Natural killer cell (primary cell): Measurements from ENCODE around the gene CNPY1. TPM values are rescaled to one million over a fixed set of nuclear protein-coding genes. Genes with fewer than 3 reads are reported as not detected.

Source experiments
- ATAC-seq, 3 donors: fragments of 150-1000 bp in 2 of 3; fragments of 200-7000 bp in 1 of 3; cut with Tn5 transposase; 1 replicate in 1 of 3; 2 replicates in 2 of 3; pipeline ENCODE4 v1.10.0; 2021; ENCODE audit warnings: mild to moderate bottlenecking in 2 of 3, moderate library complexity in 2 of 3
- DNase-seq, 2 donors: peaks; one replicate each; pipeline versions ENCODE4 v3.0.0 to v3.0.0-alpha.2; 2013 to 2021; ENCODE audit warnings: mixed read lengths in 1 of 2
- H3K27ac ChIP-seq: one replicate; pipeline ENCODE4 v1.5.1; 2013; ENCODE audit warnings: mild to moderate bottlenecking, low read length
- H3K27me3 ChIP-seq: one replicate; pipeline ENCODE4 v1.6.1; 2013; ENCODE audit warnings: low read length; ENCODE audit not compliant: control insufficient read depth, insufficient read depth
- H3K36me3 ChIP-seq: one replicate; pipeline ENCODE4 v1.6.1; 2013; ENCODE audit warnings: low read length; ENCODE audit not compliant: control insufficient read depth, insufficient read depth
- H3K4me1 ChIP-seq: one replicate; pipeline ENCODE4 v1.6.1; 2013; ENCODE audit warnings: low read length; ENCODE audit not compliant: control insufficient read depth, insufficient read depth
- H3K4me3 ChIP-seq: one replicate; pipeline ENCODE4 v1.5.1; 2013; ENCODE audit warnings: low read length
- H3K9me3 ChIP-seq: one replicate; pipeline ENCODE4 v1.6.1; 2013; ENCODE audit warnings: low read length; ENCODE audit not compliant: control insufficient read depth, insufficient read depth
- H3K27ac Mint-ChIP-seq, 2 donors: one replicate each; pipeline ENCODE4 v1.8.0; 2022; ENCODE audit warnings: mild to moderate bottlenecking in 2 of 2, mixed read lengths in 2 of 2, moderate library complexity in 1 of 2
- H3K27me3 Mint-ChIP-seq, 2 donors: one replicate each; pipeline ENCODE4 v1.8.0; 2022; ENCODE audit warnings: low read depth in 2 of 2, mixed read lengths in 2 of 2
- H3K36me3 Mint-ChIP-seq: one replicate; pipeline ENCODE4 v1.8.0; 2022; ENCODE audit warnings: mixed read lengths
- H3K4me1 Mint-ChIP-seq, 2 donors: one replicate each; pipeline ENCODE4 v1.8.0; 2022; ENCODE audit warnings: mixed read lengths in 2 of 2
- H3K4me3 Mint-ChIP-seq: one replicate; pipeline ENCODE4 v1.8.0; 2022; ENCODE audit warnings: mild to moderate bottlenecking, moderate library complexity, mixed read lengths
- H3K9me3 Mint-ChIP-seq, 2 donors: one replicate each; pipeline ENCODE4 v1.8.0; 2022; ENCODE audit warnings: mixed read lengths in 2 of 2
- CTCF ChIP-seq: fragments of 200-600 bp; IDR thresholded peaks from one replicate; pipeline ENCODE4 v1.8.0; 2022; ENCODE audit warnings: antibody characterized with exemption
- WGBS: methylation state at CpG from one replicate; pipeline ENCODE4 v1.1.7; 2013; ENCODE audit warnings: missing lambda C conversion rate; ENCODE audit not compliant: insufficient coverage; 5-methylcytosine and 5-hydroxymethylcytosine counted together
- intact Hi-C: fragments of 100-400 bp; cut with micrococcal nuclease; formaldehyde crosslinking; loops from one replicate; pipeline ENCODE4 v1.14.2; 2022
- total RNA-seq, 4 donors: library from RNA; stranded (reverse); fragments of 120-200 nt in 1 of 4; gene quantifications; one replicate each; pipeline versions ENCODE4 v1.2.3 to v1.2.4, GENCODE V29; 2013 to 2022

Gene CNPY1
- total RNA-seq, 3 donors from 2014 or later (not counting 1 experiment from before 2014, with no cell fraction given): not detected

GRCh38 chr7:155591055-155591775 lies 44.9 kb upstream of the CNPY1 start:
- Mint-ChIP-seq H3K27me3 (peaks cover 14 to 17% of the 10 kb centered on the region in 2 donors), H3K27ac (no peak overlapping the region)
- peaks cover 21% of the 10 kb centered on the region for H3K4me1 ChIP-seq

GRCh38 chr7:155590215-155591018 lies 44.1 kb upstream of the CNPY1 start:
- no peak overlapping the region for H3K4me3 Mint-ChIP-seq
- H3K36me3 Mint-ChIP-seq: no peaks in the 10 kb centered on the region
- ATAC-seq: peak; percentile 48 to 69 (median 52)
- H3K4me1 Mint-ChIP-seq: no peaks in the 10 kb centered on the region
- no peaks in the 10 kb centered on the region for H3K27me3 ChIP-seq
- H3K4me3 ChIP-seq: no peak overlapping the region
- TF ChIP-seq CTCF: no peak
- WGBS: 75% methylated on average over 20 of the region's 20 CpGs
- no peak overlapping the region for H3K27ac ChIP-seq
- H3K9me3 Mint-ChIP-seq: no peaks in the 10 kb centered on the region
- H3K27ac Mint-ChIP-seq: no peak overlapping the region
- H3K27me3 Mint-ChIP-seq: peaks cover 14 to 21% of the 10 kb centered on the region in 2 donors
- H3K9me3 ChIP-seq: no peaks in the 10 kb centered on the region
- H3K4me1 ChIP-seq: peaks cover 21% of the 10 kb centered on the region
- DNase-seq: no peak
- intact Hi-C loops: no loop called here
- H3K36me3 ChIP-seq: no peaks in the 10 kb centered on the region

More at GRCh38 chr7:155591055-155591775, 44.9 kb upstream of the CNPY1 start:
- Mint-ChIP-seq H3K9me3 (no peaks in the 10 kb centered on the region), H3K36me3 (no peaks in the 10 kb centered on the region), H3K4me3 (no peak overlapping the region), H3K4me1 (no peaks in the 10 kb centered on the region)
- Histone ChIP-seq H3K36me3 (no peaks in the 10 kb centered on the region), H3K9me3 (no peaks in the 10 kb centered on the region), H3K27me3 (no peaks in the 10 kb centered on the region), H3K27ac (no peak overlapping the region), H3K4me3 (no peak overlapping the region)
- ATAC-seq: no peak
- WGBS: 64% methylated on average over 14 of the region's 14 CpGs
- TF ChIP-seq CTCF: no peak
- intact Hi-C loops: no loop called here
- DNase-seq: no peak

- H3K4me3 Mint-ChIP-seq: no peak overlapping the region
- TF ChIP-seq CTCF: no peak
- no peaks in the 10 kb centered on the region for H3K36me3 Mint-ChIP-seq
- Histone ChIP-seq H3K9me3 (no peaks in the 10 kb centered on the region), H3K27me3 (no peaks in the 10 kb centered on the region), H3K4me3 (no peak overlapping the region), H3K4me1 (peaks cover 21% of the 10 kb centered on the region), H3K36me3 (no peaks in the 10 kb centered on the region), H3K27ac (no peak overlapping the region)
- peaks cover 14 to 21% of the 10 kb centered on the region in 2 donors for H3K27me3 Mint-ChIP-seq
- ATAC-seq: no peak
- no peaks in the 10 kb centered on the region for H3K4me1 Mint-ChIP-seq
- DNase-seq: no peak
- intact Hi-C loops: no loop called here
- no peak overlapping the region for H3K27ac Mint-ChIP-seq
- no peaks in the 10 kb centered on the region for H3K9me3 Mint-ChIP-seq
- 91% methylated on average over 29 of the region's 29 CpGs for WGBS
These were observed 42.9 kb upstream of the CNPY1 start for GRCh38 chr7:155589001-155589980.
